ENCODE results near the gene APOBEC3C. TPM values are rescaled to one million over a fixed set of nuclear protein-coding genes. Genes with fewer than 3 reads are reported as not detected.
A peak's percentile ranks its signal among the peaks of the same experiment; 100 is the strongest.
"Not testable (repeated sequence)": the region's sequence is repeated elsewhere in the genome, so short reads cannot be mapped to it uniquely, and the experiment has no call there.

The APOBEC3C gene
- total RNA-seq, 3 donors from 2014 or later: 6.9 to 9.5 (median 7.0) TPM

GRCh38 chr22:38987171-38987895, 26.7 kb upstream of the APOBEC3C start:
- intact Hi-C loops (cut with DNase I; ENCODE audit: low total_unique reads): loop anchor here (10.0 kb wide), 1 partner anchor 123 kb away; no protein-coding TSS in a partner anchor
- Histone ChIP-seq H3K27ac (no peak overlapping the region), H3K27me3 (no peaks in the 10 kb centered on the region), H3K9me3 (no peaks in the 10 kb centered on the region), H3K4me3 (no peak overlapping the region), H3K4me1 (peaks cover 0 to 3% of the 10 kb centered on the region in 2 donors), H3K36me3 (no peaks in the 10 kb centered on the region)
- TF ChIP-seq CTCF (IDR thresholded peaks at IDR 0.05) (no peak), POLR2AphosphoS5 (IDR thresholded peaks at IDR 0.05) (no peak), POLR2A (IDR thresholded peaks at IDR 0.05) (no peak)
- no peak for DNase-seq (ENCODE audit: low spot score in 2 of 2)

GRCh38 chr22:38989466-38989865, 24.6 kb upstream of the APOBEC3C start:
- intact Hi-C loops (cut with DNase I; ENCODE audit: low total_unique reads): loop anchor here (10.0 kb wide), 1 partner anchor 125 kb away; no protein-coding TSS in a partner anchor
- no peaks in the 10 kb centered on the region for H3K4me1 ChIP-seq
- H3K4me3 ChIP-seq: no peak overlapping the region
- H3K9me3 ChIP-seq: no peaks in the 10 kb centered on the region
- H3K36me3 ChIP-seq: no peaks in the 10 kb centered on the region
- no peak overlapping the region for H3K27ac ChIP-seq
- TF ChIP-seq POLR2A (IDR thresholded peaks at IDR 0.05) (no peak), CTCF (IDR thresholded peaks at IDR 0.05) (no peak), POLR2AphosphoS5 (IDR thresholded peaks at IDR 0.05) (no peak)
- no peaks in the 10 kb centered on the region for H3K27me3 ChIP-seq
- no peak for DNase-seq (ENCODE audit: low spot score in 2 of 2)

GRCh38 chr22:38992871-38993371, 21.1 kb upstream of the APOBEC3C start:
- peak overlapping the region; percentile 36 to 59 for H3K27ac ChIP-seq
- H3K9me3 ChIP-seq; H3K36me3 ChIP-seq; H3K4me1 ChIP-seq; intact Hi-C loops (cut with DNase I; ENCODE audit: low total_unique reads); H3K4me3 ChIP-seq; H3K27me3 ChIP-seq: not testable (repeated sequence)
- peak in 1 of 2 donors; percentile 16 for DNase-seq (ENCODE audit: low spot score in 2 of 2)

GRCh38 chr22:38996105-38996504, 18.0 kb upstream of the APOBEC3C start:
- H3K9me3 ChIP-seq: no peaks in the 10 kb centered on the region
- DNase-seq (ENCODE audit: low spot score in 2 of 2): peak in 1 of 2 donors; percentile 7
- no peaks in the 10 kb centered on the region for H3K27me3 ChIP-seq
- no peak overlapping the region for H3K4me3 ChIP-seq
- intact Hi-C loops (cut with DNase I; ENCODE audit: low total_unique reads): no loop called here
- no peak overlapping the region for H3K27ac ChIP-seq
- H3K36me3 ChIP-seq: no peaks in the 10 kb centered on the region
- no peaks in the 10 kb centered on the region for H3K4me1 ChIP-seq
- no peak for TF ChIP-seq POLR2A (IDR thresholded peaks at IDR 0.05)

GRCh38 chr22:38997518-38997917, 16.5 kb upstream of the APOBEC3C start:
- Histone ChIP-seq H3K4me3 (no peak overlapping the region), H3K36me3 (no peaks in the 10 kb centered on the region), H3K4me1 (no peaks in the 10 kb centered on the region), H3K27ac (no peak overlapping the region), H3K9me3 (no peaks in the 10 kb centered on the region), H3K27me3 (no peaks in the 10 kb centered on the region)
- no peak for TF ChIP-seq CTCF (IDR thresholded peaks at IDR 0.05)
- no peak for TF ChIP-seq POLR2AphosphoS5 (IDR thresholded peaks at IDR 0.05)
- TF ChIP-seq POLR2A (IDR thresholded peaks at IDR 0.05): no peak
- DNase-seq (ENCODE audit: low spot score in 2 of 2): no peak
- intact Hi-C loops (cut with DNase I; ENCODE audit: low total_unique reads): no loop called here

- no peaks in the 10 kb centered on the region for H3K27me3 ChIP-seq
- no peaks in the 10 kb centered on the region for H3K36me3 ChIP-seq
- TF ChIP-seq CTCF (IDR thresholded peaks at IDR 0.05): peak; percentile 72 to 82 (median 73)
- TF ChIP-seq POLR2A (IDR thresholded peaks at IDR 0.05): no peak
- TF ChIP-seq POLR2AphosphoS5 (IDR thresholded peaks at IDR 0.05): peak in 2 of 3 donors; percentile 27 to 43
- intact Hi-C loops (cut with DNase I; ENCODE audit: low total_unique reads): loop anchor here (10.0 kb wide), 1 partner anchor 312 kb away; the partner anchor contains the start of gene RPL3
- no peak overlapping the region for H3K4me3 ChIP-seq
- DNase-seq (ENCODE audit: low spot score in 2 of 2): peak; percentile 66 to 77
- no peaks in the 10 kb centered on the region for H3K9me3 ChIP-seq
- peak overlapping the region in 1 of 2 donors; percentile 48 for H3K27ac ChIP-seq
- H3K4me1 ChIP-seq: no peaks in the 10 kb centered on the region
These were observed 10.9 kb upstream of the APOBEC3C start for GRCh38 chr22:39003165-39003638.
